Endothelial cell of umbilical vein (primary cell): ENCODE measurements around the gene ARHGAP22. TPM values are rescaled to one million over a fixed set of nuclear protein-coding genes. Genes with fewer than 3 reads are reported as not detected.

ENCODE experiments used
- BruUV-seq: library from RNA; stranded (reverse); fragments of 400-500 nt; replicated peaks from 2 replicates; lab custom pipeline; 2021; lab: Mats Ljungman, UMichigan
- CTCF ChIA-PET: fragments of 300-600, 350-600 bp; sonication (Branson Sonifier 250); formaldehyde crosslinking; loops from one replicate; lab custom pipeline; 2021; ENCODE audit warnings: antibody characterized with exemption, inconsistent platforms; lab: Charles Lee
- POLR2A ChIA-PET: fragments of 300-600, 350-600 bp; sonication (Branson Sonifier 250); formaldehyde crosslinking; loops from one replicate; lab custom pipeline; 2021; ENCODE audit warnings: antibody characterized with exemption, inconsistent platforms; lab: Charles Lee
- DNase-seq: peaks from one replicate; pipeline ENCODE4 v3.0.0-alpha.2; 2011; ENCODE audit warnings: low read depth, low spot score
- FAIRE-seq: peaks from 2 replicates; lab custom pipeline; 2011; peaks lifted over from hg19 to GRCh38; lab: Jason Lieb, UNC
- H2AFZ ChIP-seq: 2 replicates; pipeline ENCODE4 v1.6.0; 2012; ENCODE audit warnings: low read depth, low read length, control low read depth, inconsistent platforms
- H3K27ac ChIP-seq: 2 replicates; pipeline ENCODE4 v1.5.1; 2011; ENCODE audit warnings: low read depth, mild to moderate bottlenecking, control low read depth, low read length, moderate library complexity; ENCODE audit not compliant: insufficient read depth
- H3K27me3 ChIP-seq, 2 experiments: 2 replicates each; pipeline versions ENCODE4 v1.6.0 to v1.6.1; 2011; ENCODE audit warnings: low read length in 2 of 2, mixed read lengths in 1 of 2; ENCODE audit not compliant: control insufficient read depth in 2 of 2, insufficient read depth in 2 of 2
- H3K36me3 ChIP-seq, 2 experiments: 2 replicates in 1 of 2; 3 replicates in 1 of 2; pipeline ENCODE4 v1.5.1; 2011; ENCODE audit warnings: low read length in 2 of 2, mild to moderate bottlenecking in 1 of 2, moderate library complexity in 1 of 2; ENCODE audit not compliant: control insufficient read depth in 2 of 2, insufficient read depth in 2 of 2; ENCODE audit errors: extremely low read depth in 1 of 2
- H3K4me1 ChIP-seq: 3 replicates; pipeline ENCODE4 v1.5.1; 2011; ENCODE audit warnings: mild to moderate bottlenecking, low read length; ENCODE audit not compliant: control insufficient read depth, insufficient read depth; ENCODE audit errors: extremely low read depth
- H3K4me2 ChIP-seq: 2 replicates; pipeline ENCODE4 v1.6.1; 2011; ENCODE audit warnings: low read length, control low read depth, mixed read lengths; ENCODE audit not compliant: insufficient read depth
- H3K4me3 ChIP-seq, 3 experiments: fragments of 200-600 bp in 1 of 3; sonication (generic), shearing (Covaris generic) in 1 of 3; replicated peaks in 1 of 3; 2 replicates each; pipeline ENCODE4 v1.5.1; 2011 to 2016; ENCODE audit warnings: control low read depth in 3 of 3, low read length in 3 of 3, mild to moderate bottlenecking in 2 of 3, inconsistent platforms in 1 of 3, low read depth in 1 of 3, moderate library complexity in 1 of 3; ENCODE audit not compliant: insufficient read depth in 1 of 3
- H3K79me2 ChIP-seq: 2 replicates; pipeline ENCODE4 v1.6.0; 2012; ENCODE audit warnings: low read length, inconsistent platforms; ENCODE audit not compliant: control insufficient read depth, insufficient read depth
- H3K9ac ChIP-seq: replicated peaks from 2 replicates; pipeline ENCODE3; 2011; ENCODE audit warnings: low read length, control low read depth; ENCODE audit not compliant: insufficient read depth; ENCODE audit errors: extremely low read depth
- H3K9me1 ChIP-seq: replicated peaks from 3 replicates; pipeline ENCODE4 v1.6.0; 2011; ENCODE audit warnings: mild to moderate bottlenecking, low read length; ENCODE audit not compliant: control insufficient read depth, insufficient read depth; ENCODE audit errors: extremely low read depth
- H3K9me3 ChIP-seq: replicated peaks from 2 replicates; pipeline ENCODE4 v1.5.1; 2012; ENCODE audit warnings: low read length, inconsistent platforms; ENCODE audit not compliant: control insufficient read depth, insufficient read depth
- H4K20me1 ChIP-seq: replicated peaks from 2 replicates; pipeline ENCODE3; 2011; ENCODE audit warnings: mild to moderate bottlenecking, low read length; ENCODE audit not compliant: control insufficient read depth, insufficient read depth; ENCODE audit errors: extremely low read depth
- FOS ChIP-seq: IDR thresholded peaks from 2 replicates; pipeline ENCODE4 v1.6.1; 2011; ENCODE audit warnings: mild to moderate bottlenecking, low read length, moderate library complexity, borderline replicate concordance; ENCODE audit not compliant: insufficient read depth
- GATA2 ChIP-seq: IDR thresholded peaks from 2 replicates; pipeline ENCODE4 v1.7.0; 2011; ENCODE audit warnings: low read depth, mild to moderate bottlenecking, moderate library complexity, mixed read lengths, low read length; ENCODE audit not compliant: insufficient read length, insufficient read depth
- JUN ChIP-seq: IDR thresholded peaks from 2 replicates; pipeline ENCODE4 v1.6.1; 2011; ENCODE audit warnings: borderline replicate concordance, low read depth; ENCODE audit not compliant: insufficient read length, insufficient read depth
- MYC ChIP-seq: IDR thresholded peaks from one replicate; pipeline ENCODE4 v1.6.1; 2011; ENCODE audit warnings: mild to moderate bottlenecking, low read depth, low read length
- POLR2A ChIP-seq: IDR thresholded peaks from 2 replicates; pipeline ENCODE4 v1.6.1; 2012; ENCODE audit warnings: low read depth, mild to moderate bottlenecking, control low read depth, low read length
- POLR2AphosphoS5 ChIP-seq: IDR thresholded peaks from 2 replicates; pipeline ENCODE4 v1.6.1; 2012; ENCODE audit warnings: low read depth, mild to moderate bottlenecking, control low read depth, low read length, moderate library complexity; ENCODE audit not compliant: insufficient read depth
- dilution Hi-C: fragments of 300-500 bp; cut with MboI; formaldehyde crosslinking; loops from one replicate; pipeline ENCODE4 v1.15.0; 2019; ENCODE audit warnings: low sequenced_read_pairs; ENCODE audit not compliant: extremely low pct_ligation_motif_present
- intact Hi-C: fragments of 100-400 bp; cut with micrococcal nuclease; formaldehyde crosslinking; loops from one replicate; pipeline ENCODE4 v1.10.0; 2022
- polyA plus RNA-seq, 4 experiments: library from polyadenylated mRNA; depleted of rRNA in 3 of 4; stranded (reverse) in 3 of 4; unstranded in 1 of 4; fragments of >200 nt; gene quantifications; 2 replicates each; pipeline versions ENCODE4 v1.2.1 to v1.2.3, GENCODE V29; 2011 to 2012; ENCODE audit warnings: missing spikeins in 1 of 4
- total RNA-seq: library from RNA; stranded (reverse); gene quantifications from 2 replicates; pipeline ENCODE4 v1.2.3, GENCODE V29; 2021
- TF ChIP-seq, protein P1 (sequence below): IDR thresholded peaks from 2 replicates; pipeline ENCODE4 v1.6.1; 2011; ENCODE audit not compliant: insufficient read depth, insufficient read length
- TF ChIP-seq, protein P2 (sequence below), 2 donors: IDR thresholded peaks; 1 replicate in 1 of 2; 2 replicates in 1 of 2; pipeline ENCODE4 v1.5.1; 2011; ENCODE audit warnings: low read length in 2 of 2, mild to moderate bottlenecking in 2 of 2, moderate library complexity in 2 of 2, control low read depth in 1 of 2, inconsistent platforms in 1 of 2, low read depth in 1 of 2; ENCODE audit not compliant: insufficient read depth in 1 of 2; ENCODE audit errors: extremely low read depth in 1 of 2

ARHGAP22 gene
- total and polyA plus RNA-seq, 2 donors (not counting 3 experiments of a cell fraction or from before 2014, with no cell fraction given), result 8.6 to 50.3 TPM

DNA sequence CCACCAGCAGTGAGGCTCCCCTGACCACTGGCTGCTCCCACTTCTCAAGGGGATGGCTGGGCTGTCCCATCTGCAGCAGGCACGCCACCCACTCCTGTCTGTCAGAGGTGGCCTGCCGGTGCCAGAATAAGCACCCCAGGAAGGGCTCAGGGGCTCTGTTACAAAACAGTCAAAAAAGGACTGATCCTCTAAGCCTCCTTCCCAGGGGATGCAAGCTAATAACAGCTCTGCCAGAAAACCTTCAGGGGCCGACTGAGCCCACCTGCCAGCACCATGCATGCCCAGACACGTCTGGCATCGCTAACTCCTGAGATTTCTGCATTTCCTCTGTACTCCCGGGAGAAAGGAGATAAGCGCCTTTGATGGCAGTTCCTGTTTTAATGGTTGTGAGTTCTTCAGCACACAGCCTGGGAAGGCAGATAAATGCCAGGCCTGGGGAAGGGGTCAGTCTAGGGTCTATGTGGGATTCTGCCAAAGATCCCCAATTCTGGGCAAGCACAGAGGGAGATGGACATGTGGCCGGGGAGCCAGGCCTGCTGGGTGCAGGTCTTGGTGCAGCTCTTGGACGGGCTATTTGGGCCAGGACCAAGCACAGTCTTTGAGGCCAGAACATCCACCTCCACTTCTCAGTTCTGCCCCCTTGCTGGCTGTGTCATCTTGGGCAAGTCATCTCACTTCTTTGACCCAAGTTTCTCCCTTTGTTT lies 128.4 kb downstream of the ARHGAP22 start:
- intact Hi-C loops, result loop anchor here (2.0 kb wide), 1 partner anchor 20 kb away; no protein-coding TSS in a partner anchor
- no peaks in the 10 kb centered on the region for H3K36me3 ChIP-seq
- DNase-seq (peak; percentile 71), FAIRE-seq (no peak)
- H3K4me1 ChIP-seq, result peaks cover 20% of the 10 kb centered on the region
- no peak overlapping the region for H3K9ac ChIP-seq
- no peaks in the 10 kb centered on the region for H3K9me1 ChIP-seq
- dilution Hi-C loops, result no loop called here
- H3K27me3 ChIP-seq, result no peaks in the 10 kb centered on the region
- no peak overlapping the region for H3K27ac ChIP-seq
- POLR2A ChIA-PET, result interaction anchor here (0.5 kb wide), 1 partner anchor 57 kb away, joined by 13 read pairs; no protein-coding TSS in a partner anchor
- no peaks in the 10 kb centered on the region for H3K9me3 ChIP-seq
- TF ChIP-seq MYC, result no peak
- no peak for TF ChIP-seq POLR2A
- TF ChIP-seq POLR2AphosphoS5, result no peak
- TF ChIP-seq, protein P1, sequence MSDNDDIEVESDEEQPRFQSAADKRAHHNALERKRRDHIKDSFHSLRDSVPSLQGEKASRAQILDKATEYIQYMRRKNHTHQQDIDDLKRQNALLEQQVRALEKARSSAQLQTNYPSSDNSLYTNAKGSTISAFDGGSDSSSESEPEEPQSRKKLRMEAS, result no peak
- no peak for TF ChIP-seq GATA2
- no peak for TF ChIP-seq FOS
- TF ChIP-seq JUN, result no peak
- TF ChIP-seq, protein P2, sequence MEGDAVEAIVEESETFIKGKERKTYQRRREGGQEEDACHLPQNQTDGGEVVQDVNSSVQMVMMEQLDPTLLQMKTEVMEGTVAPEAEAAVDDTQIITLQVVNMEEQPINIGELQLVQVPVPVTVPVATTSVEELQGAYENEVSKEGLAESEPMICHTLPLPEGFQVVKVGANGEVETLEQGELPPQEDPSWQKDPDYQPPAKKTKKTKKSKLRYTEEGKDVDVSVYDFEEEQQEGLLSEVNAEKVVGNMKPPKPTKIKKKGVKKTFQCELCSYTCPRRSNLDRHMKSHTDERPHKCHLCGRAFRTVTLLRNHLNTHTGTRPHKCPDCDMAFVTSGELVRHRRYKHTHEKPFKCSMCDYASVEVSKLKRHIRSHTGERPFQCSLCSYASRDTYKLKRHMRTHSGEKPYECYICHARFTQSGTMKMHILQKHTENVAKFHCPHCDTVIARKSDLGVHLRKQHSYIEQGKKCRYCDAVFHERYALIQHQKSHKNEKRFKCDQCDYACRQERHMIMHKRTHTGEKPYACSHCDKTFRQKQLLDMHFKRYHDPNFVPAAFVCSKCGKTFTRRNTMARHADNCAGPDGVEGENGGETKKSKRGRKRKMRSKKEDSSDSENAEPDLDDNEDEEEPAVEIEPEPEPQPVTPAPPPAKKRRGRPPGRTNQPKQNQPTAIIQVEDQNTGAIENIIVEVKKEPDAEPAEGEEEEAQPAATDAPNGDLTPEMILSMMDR (IDR thresholded peaks at IDR 0.05; ENCODE audit: extremely low read depth in 1 of 2, insufficient read depth in 1 of 2, low read depth in 1 of 2, low read length in 2 of 2), result no peak
- H2AFZ ChIP-seq, result no peak overlapping the region
- H3K4me2 ChIP-seq, result no peak overlapping the region
- H4K20me1 ChIP-seq, result no peaks in the 10 kb centered on the region
- no peak overlapping the region for H3K4me3 ChIP-seq
- BruUV-seq, result no TSS peak
- peaks cover 24% of the 10 kb centered on the region for H3K79me2 ChIP-seq
- CTCF ChIA-PET, result interaction anchor here (1.3 kb wide), 1 partner anchor 14 kb away, joined by 3 read pairs; no protein-coding TSS in a partner anchor
